22Rv1 (cell line): ENCODE measurements around the gene HS6ST2.

Experiments
- ZFX ChIP-seq: fragments of 450-650 bp; IDR thresholded peaks from 2 replicates; pipeline ENCODE4 v1.6.1; 2017; ENCODE audit warnings: antibody characterized with exemption, borderline replicate concordance
- TF ChIP-seq, protein P1 (sequence below): fragments of 450-650 bp; IDR thresholded peaks from 2 replicates; pipeline ENCODE4 v1.5.1; 2017; ENCODE audit warnings: mild to moderate bottlenecking

DNA sequence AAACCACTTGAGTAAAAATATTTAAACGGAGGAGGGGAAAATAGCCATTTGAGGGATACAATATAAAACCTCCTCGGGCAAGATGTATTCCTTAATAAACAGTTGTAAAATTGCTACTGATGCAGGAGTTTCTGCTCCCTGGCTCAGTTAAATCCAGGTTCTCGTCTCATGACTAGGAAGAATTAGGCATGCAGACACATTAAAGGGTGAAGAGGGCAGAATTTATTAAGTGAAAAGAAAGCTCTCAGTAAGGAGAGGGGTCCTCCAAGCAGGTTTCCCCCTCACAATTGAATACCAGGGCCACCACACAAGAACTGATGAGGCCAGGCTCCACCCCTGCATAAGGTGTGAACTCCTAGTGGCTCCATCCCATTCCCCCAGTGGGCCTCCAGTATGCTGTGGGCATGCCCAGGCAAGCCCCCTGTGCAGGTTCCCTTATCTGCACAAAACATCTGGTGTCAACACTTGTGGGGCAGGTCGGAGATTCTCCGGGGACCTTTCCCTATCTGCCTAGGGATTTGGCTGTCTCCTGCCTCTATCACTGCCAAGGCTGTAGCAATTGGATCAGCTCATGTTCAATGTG lies 80.4 kb downstream of the HS6ST2 start:
- TF ChIP-seq, protein P1, sequence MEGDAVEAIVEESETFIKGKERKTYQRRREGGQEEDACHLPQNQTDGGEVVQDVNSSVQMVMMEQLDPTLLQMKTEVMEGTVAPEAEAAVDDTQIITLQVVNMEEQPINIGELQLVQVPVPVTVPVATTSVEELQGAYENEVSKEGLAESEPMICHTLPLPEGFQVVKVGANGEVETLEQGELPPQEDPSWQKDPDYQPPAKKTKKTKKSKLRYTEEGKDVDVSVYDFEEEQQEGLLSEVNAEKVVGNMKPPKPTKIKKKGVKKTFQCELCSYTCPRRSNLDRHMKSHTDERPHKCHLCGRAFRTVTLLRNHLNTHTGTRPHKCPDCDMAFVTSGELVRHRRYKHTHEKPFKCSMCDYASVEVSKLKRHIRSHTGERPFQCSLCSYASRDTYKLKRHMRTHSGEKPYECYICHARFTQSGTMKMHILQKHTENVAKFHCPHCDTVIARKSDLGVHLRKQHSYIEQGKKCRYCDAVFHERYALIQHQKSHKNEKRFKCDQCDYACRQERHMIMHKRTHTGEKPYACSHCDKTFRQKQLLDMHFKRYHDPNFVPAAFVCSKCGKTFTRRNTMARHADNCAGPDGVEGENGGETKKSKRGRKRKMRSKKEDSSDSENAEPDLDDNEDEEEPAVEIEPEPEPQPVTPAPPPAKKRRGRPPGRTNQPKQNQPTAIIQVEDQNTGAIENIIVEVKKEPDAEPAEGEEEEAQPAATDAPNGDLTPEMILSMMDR, result no peak
- TF ChIP-seq ZFX, result no peak
